ENCODE results near the gene CBLC. TPM values are rescaled to one million over a fixed set of nuclear protein-coding genes. Genes with fewer than 3 reads are reported as not detected.

The CBLC gene
- total RNA-seq, 1 experiment from 2014 or later, result 20.5 TPM

GRCh38 chr19:44756089-44756562, 21.6 kb upstream of the CBLC start:
- DNase-seq (ENCODE audit: low spot score), result no peak
- Mint-ChIP-seq H3K27ac (no peak overlapping the region), H3K27me3 (ENCODE audit: low read depth) (peaks cover 70% of the 10 kb centered on the region), H3K4me1 (peaks cover 37% of the 10 kb centered on the region), H3K36me3 (no peaks in the 10 kb centered on the region), H3K9me3 (no peaks in the 10 kb centered on the region), H3K4me3 (no peak overlapping the region; the same call in 1 of the 2 replicates)
- ChIA-PET CTCF (interaction anchor here (0.8 to 4.7 kb wide), 3 partner anchors 11 to 33 kb away, joined by 3 to 115 read pairs (median 85); no protein-coding TSS in a partner anchor), POLR2A (no interaction called here)
- ATAC-seq, result no peak
- TF ChIP-seq ATF3 (CRISPR knock-in tag; conservative IDR thresholded peaks at IDR 0.05), result no peak
- TF ChIP-seq ATF6 (CRISPR knock-in tag; IDR thresholded peaks at IDR 0.05), result no peak
- no peak for TF ChIP-seq GTF2I (CRISPR knock-in tag; conservative IDR thresholded peaks at IDR 0.05)
- no peak for TF ChIP-seq ZNF219 (CRISPR knock-in tag; IDR thresholded peaks at IDR 0.05; ENCODE audit: borderline replicate concordance)
- no peak for TF ChIP-seq FOXJ3 (CRISPR knock-in tag; IDR thresholded peaks at IDR 0.05; ENCODE audit: borderline replicate concordance)
- no peak for TF ChIP-seq HMGXB4 (CRISPR knock-in tag; IDR thresholded peaks at IDR 0.05)
- no peak for TF ChIP-seq E2F5 (CRISPR knock-in tag; IDR thresholded peaks at IDR 0.05)
- no peak for TF ChIP-seq GRHL2 (CRISPR knock-in tag; IDR thresholded peaks at IDR 0.05; ENCODE audit: insufficient replicate concordance, severe bottlenecking)
- TF ChIP-seq ZNF396 (CRISPR knock-in tag; IDR thresholded peaks at IDR 0.05; ENCODE audit: borderline replicate concordance), result no peak
- no peak for TF ChIP-seq CBFB (CRISPR knock-in tag; IDR thresholded peaks at IDR 0.05; ENCODE audit: low read depth)
- no peak for TF ChIP-seq ZBTB21 (CRISPR knock-in tag; IDR thresholded peaks at IDR 0.05; ENCODE audit: borderline replicate concordance)
- TF ChIP-seq ZNF423 (CRISPR knock-in tag; IDR thresholded peaks at IDR 0.05), result no peak
- no peak for TF ChIP-seq JUN (CRISPR knock-in tag; IDR thresholded peaks at IDR 0.05)
- TF ChIP-seq STAT6 (CRISPR knock-in tag; conservative IDR thresholded peaks at IDR 0.05; ENCODE audit: low read depth), result no peak
- TF ChIP-seq PRRX2 (CRISPR knock-in tag; IDR thresholded peaks at IDR 0.05), result no peak
- TF ChIP-seq CREM (CRISPR knock-in tag; IDR thresholded peaks at IDR 0.05), result no peak

- POLR2A ChIA-PET, result interaction anchor here (0.6 to 1.4 kb wide), 8 partner anchors 8 to 723 kb away, joined by 3 to 6 read pairs (median 4); partner anchors contain the start of gene PPP1R37
- Mint-ChIP-seq H3K9me3 (no peaks in the 10 kb centered on the region), H3K4me1 (peaks cover 37% of the 10 kb centered on the region), H3K36me3 (no peaks in the 10 kb centered on the region), H3K4me3 (peak overlapping the region; percentile 83), H3K27ac (no peak overlapping the region), H3K27me3 (ENCODE audit: low read depth) (peaks cover 61% of the 10 kb centered on the region)
- CTCF ChIA-PET, result interaction anchor here (0.6 to 4.7 kb wide), 28 partner anchors 10 to 1182 kb away, joined by 3 to 115 read pairs (median 5); partner anchors contain the start of genes BCAM and NECTIN2
- peak; percentile 36 for DNase-seq (ENCODE audit: low spot score)
- ATAC-seq, result peak; percentile 1
- TF ChIP-seq PRDM15 (CRISPR knock-in tag; IDR thresholded peaks at IDR 0.05) (no peak), ERG (CRISPR knock-in tag; IDR thresholded peaks at IDR 0.05) (no peak), ZBTB21 (CRISPR knock-in tag; IDR thresholded peaks at IDR 0.05; ENCODE audit: borderline replicate concordance) (no peak), ZNF232 (CRISPR knock-in tag; IDR thresholded peaks at IDR 0.05) (no peak), ZMAT4 (CRISPR knock-in tag; IDR thresholded peaks at IDR 0.05) (no peak)
These were observed 20.5 kb upstream of the CBLC start for GRCh38 chr19:44757057-44757734.
